Spinal cord (tissue), 10 donors: ENCODE data around the gene APIP. TPM values are rescaled to one million over a fixed set of nuclear protein-coding genes. Genes with fewer than 3 reads are reported as not detected.

Source experiments
- DNase-seq, 6 donors: peaks; one replicate each; pipeline versions ENCODE4 v3.0.0 to v3.0.0-alpha.2; 2013 to 2015; ENCODE audit warnings: low spot score in 6 of 6, low read depth in 4 of 6
- H3K27ac ChIP-seq: one replicate; pipeline ENCODE4 v1.5.1; 2013; ENCODE audit warnings: low read depth, low read length, control low read depth
- H3K27me3 ChIP-seq: one replicate; pipeline ENCODE4 v1.6.1; 2013; ENCODE audit warnings: low read length; ENCODE audit not compliant: control insufficient read depth, insufficient read depth
- H3K36me3 ChIP-seq: one replicate; pipeline ENCODE4 v1.6.1; 2013; ENCODE audit warnings: low read length; ENCODE audit not compliant: control insufficient read depth, insufficient read depth
- H3K4me1 ChIP-seq: one replicate; pipeline ENCODE4 v1.6.1; 2013; ENCODE audit warnings: low read length; ENCODE audit not compliant: control insufficient read depth, insufficient read depth
- H3K4me3 ChIP-seq: one replicate; pipeline ENCODE4 v1.5.1; 2013; ENCODE audit warnings: low read depth, low read length, control low read depth
- H3K9me3 ChIP-seq: one replicate; pipeline ENCODE4 v1.6.1; 2013; ENCODE audit warnings: low read length; ENCODE audit not compliant: control insufficient read depth, insufficient read depth
- WGBS: methylation state at CpG from one replicate; pipeline ENCODE4 v1.1.5; 2013; ENCODE audit warnings: missing lambda C conversion rate; ENCODE audit not compliant: insufficient coverage; 5-methylcytosine and 5-hydroxymethylcytosine counted together
- polyA plus RNA-seq, 2 donors: library from polyadenylated mRNA; unstranded; fragments of 120-200 nt; gene quantifications; one replicate each; pipeline ENCODE4 v1.2.1, GENCODE V29; 2013; ENCODE audit not compliant: insufficient read length in 2 of 2
- total RNA-seq, 2 donors: library from RNA; depleted of rRNA in 1 of 2; stranded (reverse); fragments of 120-200 nt in 1 of 2; fragments of >200 nt in 1 of 2; gene quantifications; one replicate each; pipeline versions ENCODE4 v1.2.3 to v1.2.4, GENCODE V29; 2013 to 2014
- donor health status: healthy.

The APIP gene
- total and polyA plus RNA-seq, 4 donors: 24.2 to 43.1 (median 32.6) TPM

DNA sequence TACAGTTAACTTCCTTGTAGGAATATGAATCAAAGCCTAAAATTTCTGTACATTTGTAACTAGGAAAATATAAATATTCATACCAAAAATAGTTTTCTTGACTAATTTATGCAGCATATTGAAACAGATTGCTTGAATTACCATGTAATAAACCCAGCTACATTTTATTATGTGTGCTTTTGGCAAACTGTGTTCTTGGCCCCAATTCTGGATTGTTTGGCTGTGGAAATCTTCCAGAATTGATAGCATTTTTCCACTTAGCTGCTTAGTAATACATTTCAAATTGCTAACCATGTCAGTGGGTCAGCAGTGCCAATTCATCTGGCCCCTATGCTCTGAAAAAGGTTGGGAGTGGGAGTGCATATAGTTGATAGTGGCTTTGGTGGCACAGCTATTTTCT lies 32.5 kb upstream of the APIP start:
- no peaks in the 10 kb centered on the region for H3K4me1 ChIP-seq
- no peak overlapping the region for H3K4me3 ChIP-seq
- H3K9me3 ChIP-seq: no peaks in the 10 kb centered on the region
- H3K27me3 ChIP-seq: no peaks in the 10 kb centered on the region
- no peak overlapping the region for H3K27ac ChIP-seq
- no peaks in the 10 kb centered on the region for H3K36me3 ChIP-seq
- DNase-seq: peak in 2 of 6 donors; percentile 67 to 78

- H3K9me3 ChIP-seq: no peaks in the 10 kb centered on the region
- H3K36me3 ChIP-seq: peaks cover 4% of the 10 kb centered on the region
- WGBS: no CpG with 5 or more reads among the region's 1 CpG
- no peaks in the 10 kb centered on the region for H3K27me3 ChIP-seq
- H3K4me1 ChIP-seq: no peaks in the 10 kb centered on the region
- no peak for DNase-seq
- no peak overlapping the region for H3K4me3 ChIP-seq
- no peak overlapping the region for H3K27ac ChIP-seq
Observed at GRCh38 chr11:34944692-34945091, 28.5 kb upstream of the APIP start.

- Histone ChIP-seq H3K36me3 (peaks cover 4% of the 10 kb centered on the region), H3K4me3 (no peak overlapping the region), H3K27me3 (no peaks in the 10 kb centered on the region), H3K27ac (no peak overlapping the region), H3K9me3 (no peaks in the 10 kb centered on the region), H3K4me1 (no peaks in the 10 kb centered on the region)
- WGBS: 93% methylated on average over 12 of the region's 13 CpGs
- DNase-seq: no peak
Observed at GRCh38 chr11:34941688-34942087, 25.5 kb upstream of the APIP start.

GRCh38 chr11:34940026-34940677 lies 24.0 kb upstream of the APIP start:
- peaks cover 4% of the 10 kb centered on the region for H3K36me3 ChIP-seq

DNA sequence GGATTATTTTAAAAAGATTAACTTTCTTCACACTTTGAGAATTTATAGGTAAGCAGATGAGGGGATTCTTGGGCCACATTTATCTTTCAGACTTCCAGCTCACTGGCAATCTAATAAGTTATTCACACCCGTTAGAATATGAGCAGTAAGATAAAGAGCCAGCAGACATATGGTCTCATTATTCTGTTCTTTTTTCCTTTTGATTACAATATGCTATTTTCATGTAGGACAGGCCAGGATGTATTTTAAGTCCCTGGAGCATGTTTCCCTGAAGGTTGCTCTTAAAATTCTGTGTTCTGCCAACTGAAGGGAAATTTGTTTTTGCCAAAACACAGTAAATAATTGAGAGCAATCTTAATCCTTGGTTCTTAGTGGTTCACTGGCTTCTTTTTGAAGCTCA lies 22.4 kb upstream of the APIP start:
- Histone ChIP-seq H3K36me3 (peaks cover 4% of the 10 kb centered on the region), H3K4me3 (no peak overlapping the region), H3K9me3 (no peaks in the 10 kb centered on the region), H3K4me1 (no peaks in the 10 kb centered on the region), H3K27ac (no peak overlapping the region), H3K27me3 (no peaks in the 10 kb centered on the region)
- DNase-seq: peak in 2 of 6 donors; percentile 22 to 67
- WGBS: no CpG with 5 or more reads among the region's 1 CpG

More at GRCh38 chr11:34940026-34940677, 24.0 kb upstream of the APIP start:
- no CpG with 5 or more reads among the region's 4 CpGs for WGBS
- Histone ChIP-seq H3K4me1 (no peaks in the 10 kb centered on the region), H3K9me3 (no peaks in the 10 kb centered on the region), H3K27me3 (no peaks in the 10 kb centered on the region), H3K27ac (no peak overlapping the region), H3K4me3 (no peak overlapping the region)
- peak in 1 of 6 donors; percentile 45 for DNase-seq

GRCh38 chr11:34936945-34937629 lies 20.9 kb upstream of the APIP start:
- H3K36me3 ChIP-seq: peaks cover 4% of the 10 kb centered on the region
- 93% methylated on average over 4 of the region's 6 CpGs for WGBS
- no peak overlapping the region for H3K27ac ChIP-seq
- no peaks in the 10 kb centered on the region for H3K4me1 ChIP-seq
- DNase-seq: no peak
- no peaks in the 10 kb centered on the region for H3K27me3 ChIP-seq
- H3K4me3 ChIP-seq: no peak overlapping the region
- no peaks in the 10 kb centered on the region for H3K9me3 ChIP-seq

GRCh38 chr11:34929794-34930763 lies 13.9 kb upstream of the APIP start:
- Histone ChIP-seq H3K4me1 (no peaks in the 10 kb centered on the region), H3K4me3 (no peak overlapping the region), H3K36me3 (no peaks in the 10 kb centered on the region), H3K9me3 (no peaks in the 10 kb centered on the region), H3K27ac (no peak overlapping the region), H3K27me3 (no peaks in the 10 kb centered on the region)
- 93% methylated on average over 10 of the region's 11 CpGs for WGBS
- DNase-seq: no peak

DNA sequence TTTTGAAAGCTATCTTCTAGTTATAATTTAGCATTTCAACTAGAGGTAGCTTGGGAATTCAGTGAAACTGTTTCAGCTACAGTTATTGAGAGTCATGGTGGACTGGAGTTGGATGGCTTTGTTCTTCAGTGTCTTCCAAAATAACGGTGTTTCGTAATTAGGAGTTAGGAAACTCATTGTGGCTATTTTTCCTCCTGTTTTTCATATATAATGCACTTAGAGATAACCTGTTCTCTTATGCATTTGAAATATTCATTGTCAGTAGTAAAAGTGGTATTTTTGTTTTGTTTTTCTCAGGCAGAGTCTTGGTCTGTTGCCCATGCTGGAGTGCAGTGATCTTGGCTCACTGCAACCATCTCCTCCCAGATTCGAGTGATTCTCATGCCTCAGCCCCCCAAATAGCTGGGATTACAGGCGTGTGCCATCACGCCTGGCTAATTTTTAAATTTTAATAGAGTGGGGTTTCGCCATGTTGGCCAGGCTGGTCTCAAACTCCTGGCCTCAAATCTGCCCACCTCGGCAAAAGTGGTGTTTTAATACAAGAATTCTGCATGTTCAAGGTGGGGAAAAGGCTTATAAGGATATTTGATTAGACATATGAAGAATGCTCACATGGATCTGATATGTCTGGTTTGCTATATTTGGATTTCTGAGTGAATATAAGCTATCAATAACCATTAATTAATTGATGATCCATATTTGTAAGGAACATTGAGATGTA lies 12.9 kb upstream of the APIP start:
- no peak overlapping the region for H3K4me3 ChIP-seq
- H3K36me3 ChIP-seq: no peaks in the 10 kb centered on the region
- DNase-seq: no peak
- no peak overlapping the region for H3K27ac ChIP-seq
- no peaks in the 10 kb centered on the region for H3K27me3 ChIP-seq
- 80% methylated on average over 1 of the region's 7 CpGs for WGBS
- H3K9me3 ChIP-seq: no peaks in the 10 kb centered on the region
- H3K4me1 ChIP-seq: no peaks in the 10 kb centered on the region

DNA sequence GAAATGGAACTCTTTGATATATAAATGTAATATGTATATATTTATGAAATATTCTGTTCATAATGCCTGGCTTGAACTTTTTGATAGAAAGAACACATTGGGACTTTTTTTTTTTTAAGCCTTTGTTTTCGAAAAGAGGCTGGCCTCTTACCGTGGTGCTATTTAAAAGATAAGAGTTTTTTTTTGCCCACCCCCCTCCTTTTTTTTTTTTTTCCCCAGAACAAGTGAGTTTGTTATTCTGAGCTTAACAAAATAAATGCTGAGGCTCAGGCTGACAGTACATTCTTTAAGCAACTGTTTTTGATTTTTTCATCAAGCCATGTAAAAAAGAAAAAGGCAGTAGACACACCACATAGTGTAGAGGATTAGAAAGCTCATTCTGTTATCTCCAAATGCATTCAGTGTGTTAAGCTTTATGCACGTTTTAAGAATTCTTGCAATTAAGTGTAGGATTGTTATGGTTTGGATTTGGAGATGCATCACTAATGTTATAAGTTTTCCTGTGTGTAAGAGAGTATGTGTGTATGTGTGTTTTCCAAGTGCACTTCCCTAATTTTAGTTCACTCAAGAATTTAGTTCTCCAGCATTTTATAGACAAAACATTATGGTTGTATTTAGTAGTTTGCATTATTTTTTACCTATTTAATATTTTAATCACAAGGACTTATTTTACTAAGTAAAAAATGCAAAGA lies 12.2 kb upstream of the APIP start:
- DNase-seq: no peak
- no CpG with 5 or more reads among the region's 3 CpGs for WGBS
- no peaks in the 10 kb centered on the region for H3K36me3 ChIP-seq
- H3K4me3 ChIP-seq: no peak overlapping the region
- H3K27ac ChIP-seq: no peak overlapping the region
- H3K9me3 ChIP-seq: no peaks in the 10 kb centered on the region
- no peaks in the 10 kb centered on the region for H3K4me1 ChIP-seq
- H3K27me3 ChIP-seq: no peaks in the 10 kb centered on the region
